Measurements from ENCODE around the gene YPEL4.

The YPEL4 gene

DNA sequence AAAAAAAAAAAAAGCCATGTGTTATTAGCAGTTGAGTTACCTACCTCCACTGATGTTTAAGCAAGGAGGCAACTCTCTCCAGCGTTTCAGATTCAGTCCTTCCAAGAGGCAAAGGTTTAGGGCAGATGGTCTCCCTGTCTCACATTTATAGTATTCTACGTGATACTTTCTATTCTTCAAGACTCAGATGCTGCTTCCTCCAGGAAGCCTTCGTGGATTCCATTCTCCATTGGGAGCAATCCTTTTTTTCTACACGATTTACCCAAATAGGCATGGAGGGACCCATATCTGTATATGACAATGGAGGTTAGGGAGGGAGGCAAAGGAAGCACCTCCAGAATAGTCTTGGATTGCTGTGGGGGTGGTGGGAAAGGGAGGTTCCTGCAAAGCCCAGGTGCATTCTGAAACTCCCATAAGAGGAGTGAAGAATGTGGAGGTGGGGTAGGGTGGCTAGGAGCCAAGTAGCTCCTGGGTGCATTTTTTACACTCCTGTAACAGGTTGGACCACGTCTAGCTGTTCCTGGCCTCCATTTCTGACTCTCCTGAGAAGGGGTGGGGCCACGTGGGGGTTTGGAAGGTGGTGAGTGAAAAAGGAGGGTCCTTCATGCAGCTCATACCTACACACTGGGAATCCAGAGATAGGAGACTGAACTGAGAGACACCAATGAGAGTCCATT, 16.2 kb downstream of the YPEL4 start:
- WGBS (ENCODE audit: insufficient coverage, insufficient read length): no CpG with 5 or more reads among the region's 6 CpGs
- no peak overlapping the region for H3K27ac ChIP-seq (ENCODE audit: low read length)
- H3K4me1 ChIP-seq (ENCODE audit: control insufficient read depth, insufficient read depth, low read length): peaks cover 2% of the 10 kb centered on the region
- no peaks in the 10 kb centered on the region for H3K27me3 ChIP-seq (ENCODE audit: control insufficient read depth, insufficient read depth, low read length)
- H3K9me3 ChIP-seq (ENCODE audit: control insufficient read depth, insufficient read depth, low read length): no peaks in the 10 kb centered on the region
- no peak for DNase-seq (ENCODE audit: low read depth, low spot score)
- H3K4me3 ChIP-seq (ENCODE audit: low read length): no peak overlapping the region
- no peaks in the 10 kb centered on the region for H3K36me3 ChIP-seq (ENCODE audit: control insufficient read depth, insufficient read depth, low read length)

GRCh38 chr11:57632116-57632515, 17.6 kb downstream of the YPEL4 start:
- Histone ChIP-seq H3K36me3 (ENCODE audit: control insufficient read depth, insufficient read depth, low read length) (no peaks in the 10 kb centered on the region), H3K9me3 (ENCODE audit: control insufficient read depth, insufficient read depth, low read length) (no peaks in the 10 kb centered on the region), H3K27ac (ENCODE audit: low read length) (no peak overlapping the region), H3K4me1 (ENCODE audit: control insufficient read depth, insufficient read depth, low read length) (no peaks in the 10 kb centered on the region), H3K27me3 (ENCODE audit: control insufficient read depth, insufficient read depth, low read length) (no peaks in the 10 kb centered on the region), H3K4me3 (ENCODE audit: low read length) (no peak overlapping the region)
- DNase-seq (ENCODE audit: low read depth, low spot score): no peak
- no CpG with 5 or more reads among the region's 5 CpGs for WGBS (ENCODE audit: insufficient coverage, insufficient read length)

- Histone ChIP-seq H3K9me3 (ENCODE audit: control insufficient read depth, insufficient read depth, low read length) (no peaks in the 10 kb centered on the region), H3K4me1 (ENCODE audit: control insufficient read depth, insufficient read depth, low read length) (no peaks in the 10 kb centered on the region), H3K27me3 (ENCODE audit: control insufficient read depth, insufficient read depth, low read length) (no peaks in the 10 kb centered on the region), H3K36me3 (ENCODE audit: control insufficient read depth, insufficient read depth, low read length) (no peaks in the 10 kb centered on the region), H3K27ac (ENCODE audit: low read length) (no peak overlapping the region), H3K4me3 (ENCODE audit: low read length) (no peak overlapping the region)
- WGBS (ENCODE audit: insufficient coverage, insufficient read length): no CpG with 5 or more reads among the region's 2 CpGs
- no peak for DNase-seq (ENCODE audit: low read depth, low spot score)
Measured at GRCh38 chr11:57630171-57630570, 19.5 kb downstream of the YPEL4 start.

DNA sequence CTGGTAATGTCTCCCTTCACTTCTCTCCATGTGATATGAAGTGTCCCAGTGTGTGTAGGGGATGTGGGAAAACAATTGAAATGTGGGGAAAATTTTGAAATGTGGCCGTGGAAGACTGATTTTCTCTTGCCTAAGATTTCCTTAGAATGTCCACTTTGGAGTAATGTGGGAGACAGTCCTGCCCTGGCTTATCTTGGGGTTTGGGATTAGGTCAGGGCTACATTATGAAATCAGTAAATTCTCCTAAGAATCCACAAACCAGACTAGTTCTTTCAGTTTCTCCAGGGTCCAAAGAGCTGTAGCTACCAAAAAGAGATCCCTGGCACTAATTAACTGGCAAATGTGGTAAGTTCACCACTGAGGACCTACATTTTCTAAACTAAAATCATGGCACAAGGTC, 22.8 kb downstream of the YPEL4 start:
- Histone ChIP-seq H3K36me3 (ENCODE audit: control insufficient read depth, insufficient read depth, low read length) (no peaks in the 10 kb centered on the region), H3K27me3 (ENCODE audit: control insufficient read depth, insufficient read depth, low read length) (no peaks in the 10 kb centered on the region), H3K4me3 (ENCODE audit: low read length) (no peak overlapping the region), H3K27ac (ENCODE audit: low read length) (no peak overlapping the region), H3K9me3 (ENCODE audit: control insufficient read depth, insufficient read depth, low read length) (no peaks in the 10 kb centered on the region), H3K4me1 (ENCODE audit: control insufficient read depth, insufficient read depth, low read length) (no peaks in the 10 kb centered on the region)
- no peak for DNase-seq (ENCODE audit: low read depth, low spot score)
- no CpG with 5 or more reads among the region's 1 CpG for WGBS (ENCODE audit: insufficient coverage, insufficient read length)

- H3K4me1 ChIP-seq (ENCODE audit: control insufficient read depth, insufficient read depth, low read length): no peaks in the 10 kb centered on the region
- DNase-seq (ENCODE audit: low read depth, low spot score): no peak
- H3K27ac ChIP-seq (ENCODE audit: low read length): no peak overlapping the region
- H3K4me3 ChIP-seq (ENCODE audit: low read length): no peak overlapping the region
- H3K9me3 ChIP-seq (ENCODE audit: control insufficient read depth, insufficient read depth, low read length): no peaks in the 10 kb centered on the region
- no peaks in the 10 kb centered on the region for H3K27me3 ChIP-seq (ENCODE audit: control insufficient read depth, insufficient read depth, low read length)
- WGBS (ENCODE audit: insufficient coverage, insufficient read length): no CpG with 5 or more reads among the region's 2 CpGs
- H3K36me3 ChIP-seq (ENCODE audit: control insufficient read depth, insufficient read depth, low read length): no peaks in the 10 kb centered on the region
Measured at GRCh38 chr11:57624864-57625263, 24.8 kb downstream of the YPEL4 start.

DNA sequence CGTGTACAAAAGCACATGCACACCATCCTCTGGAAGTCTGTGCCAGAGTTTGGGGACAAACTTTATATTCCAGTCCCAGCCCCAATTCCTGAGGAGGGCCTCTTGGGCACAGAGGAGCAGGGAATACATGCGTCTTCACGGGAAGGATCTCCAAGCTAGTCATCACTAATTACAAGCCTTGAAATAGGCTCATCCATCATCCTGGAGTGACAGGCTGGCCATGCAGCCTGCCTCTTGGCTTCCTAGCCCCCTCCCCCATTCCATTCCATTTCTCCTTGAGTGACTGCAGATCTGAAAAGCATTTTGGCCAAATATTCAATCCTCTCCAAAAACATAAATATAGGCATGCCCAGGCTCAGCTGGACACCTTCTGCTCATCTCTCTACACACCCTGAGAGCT, 27.4 kb downstream of the YPEL4 start:
- H3K9me3 ChIP-seq (ENCODE audit: control insufficient read depth, insufficient read depth, low read length): no peaks in the 10 kb centered on the region
- no peak overlapping the region for H3K27ac ChIP-seq (ENCODE audit: low read length)
- no CpG with 5 or more reads among the region's 3 CpGs for WGBS (ENCODE audit: insufficient coverage, insufficient read length)
- H3K4me1 ChIP-seq (ENCODE audit: control insufficient read depth, insufficient read depth, low read length): no peaks in the 10 kb centered on the region
- no peaks in the 10 kb centered on the region for H3K36me3 ChIP-seq (ENCODE audit: control insufficient read depth, insufficient read depth, low read length)
- no peak for DNase-seq (ENCODE audit: low read depth, low spot score)
- no peaks in the 10 kb centered on the region for H3K27me3 ChIP-seq (ENCODE audit: control insufficient read depth, insufficient read depth, low read length)
- no peak overlapping the region for H3K4me3 ChIP-seq (ENCODE audit: low read length)

DNA sequence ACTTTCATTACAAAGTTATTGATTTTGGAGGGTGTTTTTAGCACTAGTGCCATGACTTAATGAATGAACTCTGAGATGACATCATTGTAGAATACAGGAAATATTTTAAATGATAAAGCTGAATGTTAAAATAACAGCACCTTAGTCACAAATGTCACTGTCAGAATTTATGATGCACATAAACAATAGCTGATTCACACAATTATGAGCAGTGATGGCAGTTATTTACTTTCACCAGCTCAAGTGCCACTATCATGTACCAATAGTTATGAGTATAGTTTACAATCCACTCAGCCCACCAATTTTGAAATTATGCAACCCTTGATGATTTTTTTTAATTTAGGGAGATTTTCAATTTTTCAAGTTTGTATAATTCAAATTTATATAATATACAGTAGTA, 29.2 kb downstream of the YPEL4 start:
- no peak overlapping the region for H3K27ac ChIP-seq (ENCODE audit: low read length)
- no peaks in the 10 kb centered on the region for H3K4me1 ChIP-seq (ENCODE audit: control insufficient read depth, insufficient read depth, low read length)
- H3K9me3 ChIP-seq (ENCODE audit: control insufficient read depth, insufficient read depth, low read length): no peaks in the 10 kb centered on the region
- no peaks in the 10 kb centered on the region for H3K36me3 ChIP-seq (ENCODE audit: control insufficient read depth, insufficient read depth, low read length)
- no peak overlapping the region for H3K4me3 ChIP-seq (ENCODE audit: low read length)
- DNase-seq (ENCODE audit: low read depth, low spot score): no peak
- no peaks in the 10 kb centered on the region for H3K27me3 ChIP-seq (ENCODE audit: control insufficient read depth, insufficient read depth, low read length)

DNA sequence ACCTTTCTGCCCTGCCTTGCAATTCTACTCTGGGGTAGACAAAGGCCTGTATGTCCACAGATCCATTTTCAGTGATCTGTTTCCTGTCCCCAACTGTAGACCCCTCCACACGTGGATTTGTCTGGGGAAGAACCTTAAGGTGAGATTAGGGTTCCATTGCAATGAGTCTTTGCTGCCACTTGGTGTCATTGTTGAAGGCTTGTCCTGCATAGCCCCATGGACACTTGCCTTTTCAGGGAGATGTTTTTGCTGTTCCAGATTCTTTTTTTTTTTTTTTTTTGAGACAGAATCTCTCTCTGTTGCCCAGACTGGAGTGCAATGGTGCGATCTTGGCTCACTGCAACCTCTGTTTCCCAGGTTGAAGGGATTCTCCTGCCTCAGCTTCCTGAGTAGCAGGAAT, 30.4 kb downstream of the YPEL4 start:
- H3K4me1 ChIP-seq (ENCODE audit: control insufficient read depth, insufficient read depth, low read length): no peaks in the 10 kb centered on the region
- H3K27me3 ChIP-seq (ENCODE audit: control insufficient read depth, insufficient read depth, low read length): no peaks in the 10 kb centered on the region
- DNase-seq (ENCODE audit: low read depth, low spot score): no peak
- WGBS (ENCODE audit: insufficient coverage, insufficient read length): no CpG with 5 or more reads among the region's 2 CpGs
- H3K36me3 ChIP-seq (ENCODE audit: control insufficient read depth, insufficient read depth, low read length): no peaks in the 10 kb centered on the region
- no peak overlapping the region for H3K4me3 ChIP-seq (ENCODE audit: low read length)
- H3K27ac ChIP-seq (ENCODE audit: low read length): no peak overlapping the region
- H3K9me3 ChIP-seq (ENCODE audit: control insufficient read depth, insufficient read depth, low read length): no peaks in the 10 kb centered on the region

DNA sequence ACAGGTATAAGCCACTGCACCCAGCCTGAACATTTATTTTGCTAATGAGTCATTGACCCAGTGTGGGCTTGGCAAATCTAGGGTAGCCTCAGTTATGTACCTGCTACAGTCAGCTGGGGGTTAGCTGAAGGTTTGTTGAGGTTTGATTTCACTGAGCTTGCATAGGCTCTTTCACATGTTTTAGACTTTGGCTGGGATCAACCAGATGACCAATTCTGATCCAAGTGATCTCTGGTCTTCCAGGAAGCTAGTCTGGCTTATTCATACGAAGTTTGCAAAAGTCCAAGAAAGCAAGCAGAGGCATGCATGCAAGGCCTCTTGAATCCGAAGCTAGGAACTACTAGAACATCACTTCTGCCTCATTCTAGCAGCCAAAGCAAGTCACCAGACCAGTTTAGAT, 31.3 kb downstream of the YPEL4 start:
- DNase-seq (ENCODE audit: low read depth, low spot score): no peak
- H3K27me3 ChIP-seq (ENCODE audit: control insufficient read depth, insufficient read depth, low read length): no peaks in the 10 kb centered on the region
- H3K9me3 ChIP-seq (ENCODE audit: control insufficient read depth, insufficient read depth, low read length): no peaks in the 10 kb centered on the region
- H3K4me1 ChIP-seq (ENCODE audit: control insufficient read depth, insufficient read depth, low read length): no peaks in the 10 kb centered on the region
- WGBS (ENCODE audit: insufficient coverage, insufficient read length): no CpG with 5 or more reads among the region's 2 CpGs
- no peak overlapping the region for H3K4me3 ChIP-seq (ENCODE audit: low read length)
- H3K27ac ChIP-seq (ENCODE audit: low read length): no peak overlapping the region
- H3K36me3 ChIP-seq (ENCODE audit: control insufficient read depth, insufficient read depth, low read length): no peaks in the 10 kb centered on the region

DNA sequence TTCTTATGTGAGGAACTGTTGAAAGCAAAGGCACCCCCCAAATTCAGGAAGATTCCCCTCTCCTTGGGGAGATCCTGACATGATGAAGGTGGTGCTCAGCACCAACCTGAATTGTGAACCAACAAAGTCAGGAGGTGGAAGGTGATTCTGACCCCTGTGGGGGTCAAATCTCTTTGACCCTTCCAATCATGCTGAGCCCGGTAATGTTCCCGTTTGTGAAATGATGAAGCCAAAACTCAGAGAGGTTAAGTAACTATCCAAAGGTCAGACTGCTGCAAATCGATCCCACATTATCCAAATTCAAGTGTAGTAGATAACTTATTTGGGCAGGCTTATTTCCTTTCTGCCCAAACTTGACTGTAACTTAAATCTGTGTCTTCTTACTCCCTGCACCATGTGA, 33.1 kb downstream of the YPEL4 start:
- H3K9me3 ChIP-seq (ENCODE audit: control insufficient read depth, insufficient read depth, low read length): no peaks in the 10 kb centered on the region
- DNase-seq (ENCODE audit: low read depth, low spot score): no peak
- no peaks in the 10 kb centered on the region for H3K4me1 ChIP-seq (ENCODE audit: control insufficient read depth, insufficient read depth, low read length)
- H3K27me3 ChIP-seq (ENCODE audit: control insufficient read depth, insufficient read depth, low read length): no peaks in the 10 kb centered on the region
- no peak overlapping the region for H3K4me3 ChIP-seq (ENCODE audit: low read length)
- H3K36me3 ChIP-seq (ENCODE audit: control insufficient read depth, insufficient read depth, low read length): no peaks in the 10 kb centered on the region
- WGBS (ENCODE audit: insufficient coverage, insufficient read length): no CpG with 5 or more reads among the region's 3 CpGs
- H3K27ac ChIP-seq (ENCODE audit: low read length): no peak overlapping the region

- H3K4me3 ChIP-seq (ENCODE audit: low read length): no peak overlapping the region
- no peaks in the 10 kb centered on the region for H3K27me3 ChIP-seq (ENCODE audit: control insufficient read depth, insufficient read depth, low read length)
- WGBS (ENCODE audit: insufficient coverage, insufficient read length): no CpG with 5 or more reads among the region's 1 CpG
- H3K9me3 ChIP-seq (ENCODE audit: control insufficient read depth, insufficient read depth, low read length): no peaks in the 10 kb centered on the region
- no peak for DNase-seq (ENCODE audit: low read depth, low spot score)
- H3K27ac ChIP-seq (ENCODE audit: low read length): no peak overlapping the region
- H3K4me1 ChIP-seq (ENCODE audit: control insufficient read depth, insufficient read depth, low read length): no peaks in the 10 kb centered on the region
- H3K36me3 ChIP-seq (ENCODE audit: control insufficient read depth, insufficient read depth, low read length): no peaks in the 10 kb centered on the region
Measured at GRCh38 chr11:57615308-57615707, 34.4 kb downstream of the YPEL4 start.
